Large intestine (tissue), 3 donors: ENCODE results near the gene CDH12. TPM values are rescaled to one million over a fixed set of nuclear protein-coding genes. Genes with fewer than 3 reads are reported as not detected.

Experiments
- DNase-seq, 2 donors: peaks; one replicate each; pipeline versions ENCODE4 v3.0.0 to v3.0.0-alpha.2; 2013
- H3K27ac ChIP-seq: one replicate; pipeline ENCODE4 v1.5.1; 2013; ENCODE audit warnings: low read length
- H3K27me3 ChIP-seq: 2 replicates; pipeline ENCODE4 v1.6.1; 2013; ENCODE audit warnings: low read length; ENCODE audit not compliant: control insufficient read depth, insufficient read depth
- H3K36me3 ChIP-seq: 2 replicates; pipeline ENCODE4 v1.6.1; 2013; ENCODE audit warnings: low read length; ENCODE audit not compliant: control insufficient read depth, insufficient read depth
- H3K4me1 ChIP-seq: one replicate; pipeline ENCODE4 v1.6.1; 2013; ENCODE audit warnings: low read length; ENCODE audit not compliant: control insufficient read depth, insufficient read depth
- H3K4me3 ChIP-seq: one replicate; pipeline ENCODE4 v1.5.1; 2013; ENCODE audit warnings: low read length
- H3K9me3 ChIP-seq: one replicate; pipeline ENCODE4 v1.6.1; 2013; ENCODE audit warnings: mild to moderate bottlenecking, low read depth, low read length, moderate library complexity; ENCODE audit not compliant: control insufficient read depth
- WGBS: methylation state at CpG from one replicate; pipeline ENCODE4 v1.1.5; 2013; ENCODE audit warnings: low lambda C conversion rate; ENCODE audit not compliant: insufficient coverage; 5-methylcytosine and 5-hydroxymethylcytosine counted together
- polyA plus RNA-seq: library from polyadenylated mRNA; unstranded; fragments of 120-200 nt; gene quantifications from one replicate; pipeline ENCODE4 v1.2.1, GENCODE V29; 2013

The CDH12 gene
- polyA plus RNA-seq, 1 donor: 1.1 TPM

DNA sequence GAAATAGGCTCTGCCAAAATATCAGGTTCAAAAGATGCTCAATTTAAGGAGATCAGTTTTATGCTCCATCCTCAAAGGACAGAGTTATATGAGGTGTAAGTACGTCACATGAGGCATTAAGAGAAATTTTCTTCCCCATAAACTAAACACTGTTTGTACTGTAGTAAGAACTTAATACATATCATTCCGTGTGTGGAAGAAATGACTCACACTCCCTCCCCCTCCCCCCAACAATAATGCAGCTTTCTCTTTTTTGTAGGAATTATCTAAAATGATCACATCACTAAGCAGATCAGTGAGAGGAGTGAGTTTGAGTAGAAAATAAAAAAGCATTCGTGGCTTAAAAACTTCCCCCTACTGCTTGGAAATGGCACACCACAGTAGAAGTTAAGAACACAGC, 2.2 kb downstream of the CDH12 start:
- DNase-seq: no peak
- H3K9me3 ChIP-seq: no peaks in the 10 kb centered on the region
- no peaks in the 10 kb centered on the region for H3K36me3 ChIP-seq
- no peaks in the 10 kb centered on the region for H3K4me1 ChIP-seq
- H3K27me3 ChIP-seq: peaks cover 4% of the 10 kb centered on the region
- 17% methylated on average over 1 of the region's 3 CpGs for WGBS
- no peak overlapping the region for H3K27ac ChIP-seq
- no peak overlapping the region for H3K4me3 ChIP-seq

DNA sequence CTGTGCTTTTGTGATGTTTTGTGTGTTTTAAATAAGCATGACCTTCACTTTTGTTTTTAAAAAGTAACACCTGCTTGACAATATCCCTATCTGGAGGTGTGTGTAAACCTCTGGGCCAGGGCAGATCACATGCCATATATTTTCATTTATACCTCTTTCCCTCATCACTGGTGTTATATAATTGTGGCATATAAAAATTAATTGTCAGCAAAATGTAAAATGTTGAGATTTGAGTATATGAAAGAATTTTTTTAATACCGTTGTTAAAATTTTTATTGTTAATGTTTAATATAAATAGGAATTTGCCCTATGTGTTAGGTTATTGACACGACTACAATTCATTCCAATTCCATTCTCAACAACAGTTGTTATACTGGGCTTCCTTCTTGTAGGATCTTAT, 6.5 kb downstream of the CDH12 start:
- 100% methylated on average over 1 of the region's 2 CpGs for WGBS

DNA sequence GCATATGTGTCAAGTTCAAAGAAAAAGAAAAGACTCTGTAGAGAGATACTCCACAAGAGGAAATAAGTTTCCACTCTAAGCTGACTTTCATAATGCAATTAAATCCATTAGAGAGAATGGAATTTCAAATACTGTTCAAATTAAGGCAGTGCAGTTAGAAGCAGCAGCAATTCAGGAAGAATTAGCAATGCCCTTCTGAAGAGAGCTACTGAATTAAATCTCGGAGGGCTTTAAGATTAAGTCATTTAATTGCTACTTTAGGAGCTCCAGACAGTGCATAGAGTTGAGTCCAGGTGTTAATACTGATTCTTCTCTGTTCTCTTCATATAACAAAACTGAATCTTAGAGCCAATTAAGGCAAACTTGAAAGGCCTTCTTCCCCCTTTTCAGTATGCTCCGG, 8.5 kb downstream of the CDH12 start:
- no peaks in the 10 kb centered on the region for H3K4me1 ChIP-seq
- no peaks in the 10 kb centered on the region for H3K27me3 ChIP-seq
- no peak overlapping the region for H3K27ac ChIP-seq
- no peaks in the 10 kb centered on the region for H3K9me3 ChIP-seq
- 100% methylated on average over 1 of the region's 2 CpGs for WGBS
- no peak for DNase-seq
- H3K36me3 ChIP-seq: no peaks in the 10 kb centered on the region
- no peak overlapping the region for H3K4me3 ChIP-seq

More for the DNA sequence above, 6.5 kb downstream of the CDH12 start:
- Histone ChIP-seq H3K9me3 (no peaks in the 10 kb centered on the region), H3K4me3 (no peak overlapping the region), H3K27ac (no peak overlapping the region), H3K4me1 (no peaks in the 10 kb centered on the region), H3K36me3 (no peaks in the 10 kb centered on the region), H3K27me3 (no peaks in the 10 kb centered on the region)
- DNase-seq: no peak

DNA sequence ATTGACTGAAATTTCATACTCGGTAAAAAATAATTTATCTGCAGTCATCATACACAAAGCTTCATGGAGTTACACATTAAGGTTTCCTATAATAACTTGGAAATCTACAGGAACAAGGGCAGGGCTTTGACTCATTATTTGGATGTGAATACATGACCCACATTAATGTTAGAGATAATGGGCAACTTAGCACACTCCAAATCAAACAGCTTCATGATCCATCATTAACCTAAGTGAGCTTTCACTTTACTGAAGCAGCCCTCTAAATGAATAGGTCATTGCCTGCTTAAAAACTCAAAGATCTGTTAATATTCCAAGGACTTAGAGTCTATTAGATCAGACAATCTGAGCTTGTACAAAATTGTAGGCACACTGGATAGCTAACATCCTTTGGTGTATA, 9.0 kb downstream of the CDH12 start:
- H3K27me3 ChIP-seq: no peaks in the 10 kb centered on the region
- no peak overlapping the region for H3K4me3 ChIP-seq
- DNase-seq: no peak
- no peaks in the 10 kb centered on the region for H3K36me3 ChIP-seq
- no peak overlapping the region for H3K27ac ChIP-seq
- 80% methylated on average over 1 of the region's 1 CpG for WGBS
- H3K4me1 ChIP-seq: no peaks in the 10 kb centered on the region
- H3K9me3 ChIP-seq: no peaks in the 10 kb centered on the region

DNA sequence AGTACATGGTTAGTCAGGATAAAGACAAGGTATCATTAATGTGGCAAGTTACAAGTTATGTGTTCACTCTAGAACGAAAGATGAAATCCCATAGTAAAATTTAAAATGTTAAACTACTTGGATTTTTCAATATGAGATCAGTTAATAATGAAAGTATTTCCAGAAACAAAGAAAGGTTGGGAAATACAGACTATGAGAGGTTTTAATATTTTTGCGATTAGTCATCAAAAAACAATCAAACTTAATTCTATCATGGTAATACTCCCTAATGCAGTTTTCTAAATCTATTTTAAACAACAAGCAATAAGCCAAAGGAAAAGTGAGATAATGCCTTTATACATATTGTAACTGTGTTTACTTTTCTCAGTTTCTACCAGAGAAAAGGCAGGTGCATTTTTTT, 10.6 kb downstream of the CDH12 start:
- Histone ChIP-seq H3K9me3 (no peaks in the 10 kb centered on the region), H3K4me3 (no peak overlapping the region), H3K27ac (no peak overlapping the region), H3K36me3 (no peaks in the 10 kb centered on the region), H3K27me3 (no peaks in the 10 kb centered on the region), H3K4me1 (no peaks in the 10 kb centered on the region)
- WGBS: 100% methylated on average over 2 of the region's 2 CpGs
- no peak for DNase-seq

DNA sequence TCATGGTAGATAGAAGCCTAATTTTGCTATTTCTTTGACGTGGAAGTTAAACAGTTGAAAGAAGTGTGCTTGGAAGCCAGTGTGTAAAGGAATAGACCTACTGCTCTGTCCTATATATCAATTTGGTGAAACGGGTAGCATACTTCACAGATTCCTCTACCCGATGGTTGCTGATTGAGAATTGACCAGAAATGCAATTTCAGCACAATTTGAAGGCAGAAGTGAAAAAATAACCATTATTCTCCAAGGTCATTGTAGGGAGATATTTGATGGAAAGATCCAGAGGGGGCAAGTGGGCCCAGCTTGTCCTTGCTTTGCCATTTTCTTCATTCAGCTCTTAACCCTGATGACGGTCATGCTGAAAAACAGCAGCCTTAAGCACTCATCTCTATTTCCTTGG, 15.3 kb downstream of the CDH12 start:
- Histone ChIP-seq H3K36me3 (no peaks in the 10 kb centered on the region), H3K4me1 (no peaks in the 10 kb centered on the region), H3K27me3 (no peaks in the 10 kb centered on the region), H3K9me3 (no peaks in the 10 kb centered on the region), H3K27ac (no peak overlapping the region), H3K4me3 (no peak overlapping the region)
- no CpG with 5 or more reads among the region's 4 CpGs for WGBS
- DNase-seq: no peak

DNA sequence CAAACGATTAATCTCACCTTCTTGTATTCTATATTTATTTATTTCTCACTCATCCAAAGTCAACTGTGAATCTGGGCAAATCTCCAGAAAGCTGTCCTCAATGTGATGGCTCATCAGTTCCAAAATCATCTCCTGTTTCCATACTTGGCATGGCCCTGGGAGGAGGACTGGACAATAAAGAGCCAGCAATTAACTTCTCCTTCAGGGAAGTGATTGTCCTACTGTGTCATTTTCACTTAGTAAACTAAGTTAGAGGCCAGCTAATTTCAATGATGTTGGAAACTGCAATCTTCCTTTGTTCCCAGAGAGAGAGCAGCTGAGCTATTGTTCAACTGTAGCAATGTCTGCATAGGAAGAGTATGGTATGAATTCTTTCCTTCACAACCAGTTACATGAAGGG, 17.5 kb downstream of the CDH12 start:
- Histone ChIP-seq H3K27ac (no peak overlapping the region), H3K27me3 (no peaks in the 10 kb centered on the region), H3K36me3 (no peaks in the 10 kb centered on the region), H3K9me3 (no peaks in the 10 kb centered on the region), H3K4me3 (no peak overlapping the region), H3K4me1 (no peaks in the 10 kb centered on the region)
- DNase-seq: no peak
- WGBS: no CpG with 5 or more reads among the region's 1 CpG

DNA sequence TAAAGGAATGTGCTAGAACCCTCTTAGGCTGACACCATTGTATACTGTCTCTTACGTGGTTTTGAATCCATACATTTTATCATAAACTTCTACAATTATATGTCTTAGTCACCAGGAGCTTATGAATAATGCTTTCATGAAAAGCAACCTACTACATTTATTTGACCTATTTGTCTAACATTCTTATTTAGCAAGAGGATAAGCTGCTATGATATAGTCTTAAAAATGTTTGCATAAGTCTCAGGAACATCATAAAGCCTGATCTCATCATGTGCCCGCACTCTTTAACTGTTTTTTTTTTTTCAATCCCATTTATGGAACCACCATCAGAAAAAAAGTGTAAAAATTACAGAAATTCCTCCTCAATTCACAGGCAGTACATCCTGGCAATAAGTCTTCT, 59.7 kb downstream of the CDH12 start:
- WGBS: no CpG with 5 or more reads among the region's 2 CpGs
- no peaks in the 10 kb centered on the region for H3K36me3 ChIP-seq
- H3K27me3 ChIP-seq: no peaks in the 10 kb centered on the region
- no peak for DNase-seq
- H3K4me3 ChIP-seq: no peak overlapping the region
- H3K9me3 ChIP-seq: no peaks in the 10 kb centered on the region
- no peaks in the 10 kb centered on the region for H3K4me1 ChIP-seq
- H3K27ac ChIP-seq: no peak overlapping the region

DNA sequence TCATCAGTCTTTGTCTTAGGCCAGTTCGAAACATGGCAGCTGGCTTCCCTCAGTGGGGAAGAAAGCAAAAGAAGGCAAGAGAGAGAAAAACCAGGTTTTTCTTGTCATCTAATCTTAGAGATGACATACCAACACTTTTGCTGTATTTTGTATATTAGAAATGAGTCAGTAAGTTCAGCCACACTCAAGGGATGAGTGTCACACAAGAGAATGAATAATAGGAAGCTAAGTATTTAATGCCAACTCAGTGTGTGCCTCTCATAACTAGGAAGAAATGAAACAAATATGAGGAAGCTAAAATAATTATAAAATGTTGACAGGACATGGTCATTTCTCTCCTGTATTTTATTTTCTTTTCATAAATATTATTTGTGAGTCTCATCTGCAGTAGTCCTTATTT, 65.3 kb downstream of the CDH12 start:
- H3K27me3 ChIP-seq: no peaks in the 10 kb centered on the region
- WGBS: no CpG with 5 or more reads among the region's 1 CpG
- H3K4me1 ChIP-seq: no peaks in the 10 kb centered on the region
- no peak overlapping the region for H3K4me3 ChIP-seq
- H3K27ac ChIP-seq: no peak overlapping the region
- no peaks in the 10 kb centered on the region for H3K9me3 ChIP-seq
- no peaks in the 10 kb centered on the region for H3K36me3 ChIP-seq
- no peak for DNase-seq

DNA sequence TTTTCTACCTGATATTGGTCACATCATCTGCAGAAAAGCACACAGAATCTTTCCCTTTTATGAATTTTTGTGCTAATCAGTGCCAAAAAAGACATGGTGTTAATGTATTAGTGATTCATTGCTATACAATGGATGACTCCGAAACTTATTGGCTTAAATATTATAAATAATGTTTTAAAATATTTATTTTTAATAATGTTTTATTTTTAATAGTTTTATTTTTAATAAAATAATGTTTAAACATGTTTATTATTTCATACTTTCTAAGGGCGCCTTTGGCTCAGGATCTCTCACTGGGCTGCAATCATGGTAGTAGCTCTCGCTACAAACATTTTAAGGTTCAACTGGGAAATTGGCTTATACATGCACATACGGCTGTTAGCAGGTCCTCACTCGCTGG, 65.7 kb downstream of the CDH12 start:
- 80% methylated on average over 1 of the region's 5 CpGs for WGBS
- Histone ChIP-seq H3K27ac (no peak overlapping the region), H3K4me1 (no peaks in the 10 kb centered on the region), H3K4me3 (no peak overlapping the region), H3K36me3 (no peaks in the 10 kb centered on the region), H3K9me3 (no peaks in the 10 kb centered on the region), H3K27me3 (no peaks in the 10 kb centered on the region)
- DNase-seq: no peak

DNA sequence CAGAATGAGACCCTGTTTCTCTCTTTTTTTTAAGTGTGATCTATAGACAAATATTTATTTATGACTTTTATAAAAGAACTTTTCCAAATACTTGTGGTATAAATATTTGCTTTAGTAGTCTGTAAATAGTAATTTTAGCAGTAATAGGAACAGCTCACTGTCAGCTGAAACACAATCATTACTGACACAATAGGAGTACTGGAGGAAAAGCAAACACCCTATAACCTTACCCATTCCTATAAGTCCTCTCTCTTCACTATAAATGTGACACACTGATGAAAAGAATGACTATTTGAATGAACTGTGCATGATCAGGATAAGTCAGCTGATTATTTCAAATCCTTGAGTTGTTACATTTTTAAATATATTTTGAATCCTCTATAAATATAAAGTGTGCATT, 72.4 kb downstream of the CDH12 start:
- H3K4me3 ChIP-seq: no peak overlapping the region
- no peak overlapping the region for H3K27ac ChIP-seq
- H3K36me3 ChIP-seq: no peaks in the 10 kb centered on the region
- no peaks in the 10 kb centered on the region for H3K27me3 ChIP-seq
- no peak for DNase-seq
- H3K4me1 ChIP-seq: no peaks in the 10 kb centered on the region
- H3K9me3 ChIP-seq: no peaks in the 10 kb centered on the region
